ENCODE results near the gene FOXQ1.

Gene FOXQ1

DNA sequence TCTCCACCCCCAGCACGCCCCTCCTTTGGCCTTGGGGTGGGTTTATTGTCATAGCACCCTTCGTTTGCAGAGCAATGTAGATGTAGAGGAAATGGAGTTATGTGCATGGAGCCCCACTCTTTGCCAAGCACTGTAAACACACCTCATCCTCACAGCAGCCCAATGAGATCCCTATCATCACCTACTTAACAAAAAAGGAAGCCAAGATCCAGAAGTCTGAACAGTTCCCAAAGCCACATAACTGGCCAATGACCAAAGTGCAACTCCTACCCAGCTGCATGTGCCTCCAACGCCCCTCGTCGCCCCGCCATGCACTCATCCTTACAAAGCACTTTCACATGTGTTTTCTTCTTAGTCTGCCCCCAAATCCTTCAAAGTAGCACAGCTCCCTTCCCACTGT lies 21.8 kb upstream of the FOXQ1 start:
- no peak for DNase-seq (ENCODE audit: insufficient read length, low spot score)
- no peak for FAIRE-seq

DNA sequence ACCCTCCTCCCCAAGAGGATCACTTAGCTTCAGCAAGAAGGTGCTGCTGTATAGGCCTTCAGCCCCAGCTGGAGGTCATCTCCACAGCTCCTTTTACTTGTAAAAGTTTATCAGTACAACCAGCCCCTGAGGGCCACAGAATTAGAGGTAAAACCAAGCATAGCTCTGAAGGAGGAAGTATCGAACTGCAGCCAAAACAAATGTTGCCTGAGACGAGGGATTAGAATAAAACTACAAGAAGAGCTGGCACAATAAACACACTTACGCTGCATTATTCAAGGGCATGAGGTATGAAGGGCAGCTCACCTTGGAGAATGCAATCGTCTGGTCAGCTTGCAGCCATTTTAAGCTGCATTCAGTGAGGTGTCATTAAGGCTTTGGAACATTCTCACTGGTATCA lies 21.1 kb upstream of the FOXQ1 start:
- DNase-seq (ENCODE audit: insufficient read length, low spot score) (no peak), FAIRE-seq (no peak)

DNA sequence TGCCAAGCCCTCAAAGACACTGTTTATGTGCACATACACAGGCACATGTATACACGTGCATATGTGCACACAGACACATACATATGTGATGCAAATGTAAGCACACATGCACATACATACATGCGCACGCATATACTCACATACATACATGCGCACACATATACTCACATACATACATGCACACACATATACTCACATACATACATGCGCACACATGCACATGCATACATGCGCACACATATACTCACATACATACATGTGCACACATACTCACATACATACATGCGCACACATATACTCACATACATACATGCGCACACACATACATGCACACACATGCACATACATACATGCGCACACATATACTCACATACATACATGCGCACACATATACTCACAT lies 20.5 kb upstream of the FOXQ1 start:
- FAIRE-seq = peak; percentile 52
- DNase-seq (ENCODE audit: insufficient read length, low spot score) = no peak

DNA sequence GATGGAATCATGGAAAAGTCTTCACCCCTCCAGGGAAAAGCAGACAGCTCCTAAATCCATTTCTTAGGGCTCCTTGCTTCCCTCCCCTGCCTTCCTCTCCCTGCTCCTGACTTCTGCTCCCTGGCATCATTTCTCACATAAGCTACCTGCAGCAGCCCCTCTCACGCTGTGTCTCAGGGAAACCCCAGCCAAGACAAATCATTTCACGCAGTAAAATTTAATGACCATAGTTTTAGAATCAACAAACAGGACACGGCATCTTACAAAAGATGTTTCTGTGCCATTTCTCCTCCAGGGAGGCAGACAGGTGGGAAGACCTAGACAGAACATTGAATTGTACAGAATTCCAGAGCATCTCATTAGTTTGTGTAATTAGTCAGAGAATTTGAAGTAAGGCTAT lies 16.5 kb upstream of the FOXQ1 start:
- DNase-seq (ENCODE audit: insufficient read length, low spot score) (no peak), FAIRE-seq (no peak)

DNA sequence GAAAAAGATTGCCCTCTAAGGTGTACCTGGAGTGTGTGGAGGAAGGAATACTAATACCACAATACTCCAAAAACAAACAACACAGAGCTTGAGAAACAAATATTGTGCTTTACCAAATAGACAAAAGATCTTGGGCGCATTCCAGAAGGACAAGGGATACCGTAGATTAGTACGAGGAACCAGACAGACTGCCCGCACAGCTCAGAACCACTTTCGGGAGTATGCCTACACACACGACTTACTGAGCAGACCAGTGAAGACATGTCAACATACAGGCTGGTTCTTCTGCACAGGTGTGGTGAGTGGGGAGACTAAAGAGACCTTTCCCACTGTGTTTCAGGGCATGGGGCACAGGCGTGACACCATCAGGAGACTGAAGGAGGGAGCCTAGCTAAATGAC lies 15.8 kb upstream of the FOXQ1 start:
- DNase-seq (ENCODE audit: insufficient read length, low spot score) (no peak), FAIRE-seq (no peak)

DNA sequence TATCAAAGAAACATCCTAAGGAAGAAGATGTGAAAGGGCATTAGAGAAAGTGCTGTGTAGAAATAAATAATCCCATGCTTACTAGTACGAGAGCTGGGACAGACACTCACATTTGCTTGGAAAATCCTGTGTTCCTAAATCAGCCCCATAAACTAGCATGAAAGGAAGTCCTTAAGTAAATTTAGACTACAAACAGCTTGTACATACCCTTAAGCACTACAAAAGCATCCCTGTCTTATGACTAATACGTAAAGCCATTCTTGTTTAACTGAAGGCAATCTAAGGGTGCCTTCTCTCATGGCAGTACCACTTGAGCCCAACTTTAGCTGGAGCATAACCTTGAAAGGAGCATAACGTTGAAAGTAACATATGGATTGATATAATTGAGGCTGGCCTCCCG lies 15.4 kb upstream of the FOXQ1 start:
- FAIRE-seq = no peak
- no peak for DNase-seq (ENCODE audit: insufficient read length, low spot score)

DNA sequence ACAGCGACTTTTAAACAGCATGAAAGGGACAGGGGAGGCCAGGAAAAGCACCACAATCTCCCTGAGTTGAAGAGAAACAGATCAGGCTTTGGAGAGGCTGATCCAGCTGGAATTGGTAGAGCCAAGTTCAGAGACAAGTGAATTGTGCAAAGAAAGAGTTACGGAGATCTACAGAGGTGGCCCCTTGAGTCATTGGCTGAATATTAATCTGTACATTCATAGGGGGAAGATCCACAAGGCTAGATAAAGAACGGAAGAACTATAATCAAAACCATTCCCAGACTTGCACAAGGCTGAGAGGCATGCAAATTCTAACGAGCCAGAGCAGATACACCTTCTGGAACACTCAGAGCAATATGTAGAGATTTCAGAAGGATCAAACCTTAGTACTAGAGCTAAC lies 14.2 kb upstream of the FOXQ1 start:
- FAIRE-seq (no peak), DNase-seq (ENCODE audit: insufficient read length, low spot score) (no peak)

DNA sequence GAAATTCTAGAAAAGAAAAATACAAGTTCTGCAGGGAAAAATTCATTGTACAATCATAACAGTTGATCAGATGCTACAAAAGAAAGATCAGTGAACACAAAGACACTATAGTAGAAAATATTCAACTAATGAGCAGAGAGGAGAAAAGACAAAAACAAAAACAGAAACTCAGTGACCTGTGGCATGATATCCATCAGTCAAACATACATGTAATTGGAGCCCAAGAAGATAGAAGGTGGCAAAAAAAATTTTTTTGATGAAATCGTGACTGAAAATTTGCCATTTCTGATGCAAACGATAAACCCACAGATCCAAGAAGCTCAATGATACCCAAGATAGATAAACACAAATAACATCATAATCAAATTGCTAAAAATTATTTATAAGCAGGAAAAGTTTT lies 13.1 kb upstream of the FOXQ1 start:
- no peak for DNase-seq (ENCODE audit: insufficient read length, low spot score)
- FAIRE-seq = no peak

DNA sequence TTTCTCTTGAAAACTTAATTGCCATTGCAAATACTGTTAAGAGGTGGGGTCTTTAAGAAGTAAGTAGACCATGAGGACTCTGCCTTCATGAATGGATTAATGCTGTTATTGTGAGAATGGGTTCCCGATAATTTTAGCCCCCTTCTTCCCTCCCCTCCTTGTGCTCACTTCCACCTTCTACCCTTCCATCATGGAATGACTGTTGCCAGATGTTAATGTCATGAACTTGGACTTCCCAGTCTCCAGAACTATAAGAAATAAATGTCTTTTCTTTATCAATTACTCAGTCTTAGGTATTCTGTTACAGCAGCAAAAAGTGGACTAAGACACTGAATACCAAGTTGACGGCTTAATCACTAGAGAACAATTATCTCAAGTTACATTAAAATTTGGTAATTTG lies 5.8 kb upstream of the FOXQ1 start:
- FAIRE-seq (no peak), DNase-seq (ENCODE audit: insufficient read length, low spot score) (no peak)

DNA sequence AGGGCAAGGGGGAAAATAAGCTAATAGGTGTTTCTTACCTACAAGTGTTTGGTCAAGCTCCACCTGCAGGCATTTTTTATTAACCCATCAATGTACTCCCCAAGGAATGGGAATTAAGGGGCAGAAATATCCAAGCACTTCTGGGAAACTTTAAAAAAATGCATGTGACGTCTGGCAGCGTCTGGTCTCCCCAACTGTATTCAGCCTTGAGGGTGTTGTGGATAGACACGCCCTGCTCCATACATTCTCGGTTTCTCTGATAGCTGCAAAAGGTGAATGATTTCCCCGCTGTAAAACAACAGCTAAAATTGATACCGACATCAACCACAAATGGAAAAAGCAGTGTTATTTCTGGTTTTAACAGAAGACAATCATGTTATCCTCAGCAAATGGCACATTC lies 2.5 kb upstream of the FOXQ1 start:
- FAIRE-seq = no peak
- no peak for DNase-seq (ENCODE audit: insufficient read length, low spot score)

DNA sequence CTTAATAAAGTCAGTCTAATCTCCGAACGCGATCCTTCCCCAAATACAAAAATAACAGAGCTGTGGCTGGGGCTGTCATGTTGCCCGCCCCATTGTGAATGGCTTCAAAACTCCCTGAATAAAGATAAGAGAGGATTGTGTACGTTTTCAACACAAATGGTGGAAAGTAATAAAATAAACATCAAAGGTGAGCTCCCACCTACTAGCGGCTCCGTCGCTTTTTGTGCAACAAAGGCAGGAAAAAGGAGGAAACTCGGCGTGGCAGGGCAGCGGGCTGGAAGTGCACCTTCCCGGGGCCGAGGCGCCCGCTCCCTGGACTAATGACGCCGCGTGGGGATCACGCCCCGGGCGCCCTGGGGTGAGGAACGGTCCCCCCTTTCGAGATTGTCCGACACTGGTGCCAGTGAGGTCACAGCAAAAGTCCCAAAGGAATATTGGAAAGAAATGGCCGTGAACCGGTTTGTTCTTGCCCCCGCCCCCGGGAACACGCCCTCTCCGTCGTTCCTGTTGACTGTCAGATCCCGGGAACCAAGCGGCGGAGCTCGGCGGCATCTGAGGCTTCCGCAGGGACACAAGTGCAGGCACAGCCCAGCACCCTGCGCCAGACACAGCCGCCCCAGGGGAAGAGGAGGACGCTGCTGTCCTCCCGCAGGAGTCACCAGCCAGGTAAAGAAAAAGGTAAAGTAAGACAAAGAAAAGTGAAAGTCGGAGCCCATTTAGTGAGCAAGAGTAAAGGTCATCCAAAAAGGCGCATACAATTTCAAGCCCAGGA lies 1.1 kb upstream of the FOXQ1 start:
- DNase-seq (ENCODE audit: insufficient read length, low spot score) = no peak
- FAIRE-seq = no peak

DNA sequence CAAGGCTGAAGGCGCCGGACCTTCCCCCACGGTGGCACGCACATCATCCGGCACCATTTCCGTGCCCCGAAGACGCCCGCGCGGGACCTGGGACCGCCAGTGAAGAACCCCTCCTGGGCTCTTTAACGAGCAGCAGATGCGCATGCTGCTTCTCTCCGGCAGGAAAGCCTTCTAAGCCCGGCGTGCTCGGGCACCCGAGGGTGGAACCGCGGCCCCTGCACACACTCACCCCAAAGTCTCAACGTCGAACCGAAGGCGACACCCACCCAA lies 240 bp downstream of the FOXQ1 start:
- DNase-seq (ENCODE audit: insufficient read length, low spot score) (no peak), FAIRE-seq (no peak)

DNA sequence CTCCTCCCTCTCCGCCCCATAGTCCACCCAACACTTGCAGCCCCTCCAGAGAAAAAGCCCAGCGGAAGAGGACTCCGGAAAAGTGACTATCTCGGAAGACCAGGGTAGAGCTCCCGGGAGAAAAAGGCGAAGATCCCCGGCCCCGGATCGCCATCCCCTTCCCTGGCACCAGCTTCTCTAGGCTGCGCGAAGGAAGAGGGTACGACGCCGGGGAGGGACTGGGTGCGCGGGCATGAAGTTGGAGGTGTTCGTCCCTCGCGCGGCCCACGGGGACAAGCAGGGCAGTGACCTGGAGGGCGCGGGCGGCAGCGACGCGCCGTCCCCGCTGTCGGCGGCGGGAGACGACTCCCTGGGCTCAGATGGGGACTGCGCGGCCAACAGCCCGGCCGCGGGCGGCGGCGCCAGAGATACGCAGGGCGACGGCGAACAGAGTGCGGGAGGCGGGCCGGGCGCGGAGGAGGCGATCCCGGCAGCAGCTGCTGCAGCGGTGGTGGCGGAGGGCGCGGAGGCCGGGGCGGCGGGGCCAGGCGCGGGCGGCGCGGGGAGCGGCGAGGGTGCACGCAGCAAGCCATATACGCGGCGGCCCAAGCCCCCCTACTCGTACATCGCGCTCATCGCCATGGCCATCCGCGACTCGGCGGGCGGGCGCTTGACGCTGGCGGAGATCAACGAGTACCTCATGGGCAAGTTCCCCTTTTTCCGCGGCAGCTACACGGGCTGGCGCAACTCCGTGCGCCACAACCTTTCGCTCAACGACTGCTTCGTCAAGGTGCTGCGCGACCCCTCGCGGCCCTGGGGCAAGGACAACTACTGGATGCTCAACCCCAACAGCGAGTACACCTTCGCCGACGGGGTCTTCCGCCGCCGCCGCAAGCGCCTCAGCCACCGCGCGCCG lies 822 bp downstream of the FOXQ1 start:
- DNase-seq (ENCODE audit: insufficient read length, low spot score) (no peak), FAIRE-seq (no peak)

DNA sequence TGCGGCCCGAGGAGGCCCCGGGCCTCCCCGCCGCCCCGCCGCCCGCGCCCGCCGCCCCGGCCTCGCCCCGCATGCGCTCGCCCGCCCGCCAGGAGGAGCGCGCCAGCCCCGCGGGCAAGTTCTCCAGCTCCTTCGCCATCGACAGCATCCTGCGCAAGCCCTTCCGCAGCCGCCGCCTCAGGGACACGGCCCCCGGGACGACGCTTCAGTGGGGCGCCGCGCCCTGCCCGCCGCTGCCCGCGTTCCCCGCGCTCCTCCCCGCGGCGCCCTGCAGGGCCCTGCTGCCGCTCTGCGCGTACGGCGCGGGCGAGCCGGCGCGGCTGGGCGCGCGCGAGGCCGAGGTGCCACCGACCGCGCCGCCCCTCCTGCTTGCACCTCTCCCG lies 1.5 kb downstream of the FOXQ1 start:
- DNase-seq (ENCODE audit: insufficient read length, low spot score) (no peak), FAIRE-seq (no peak)

DNA sequence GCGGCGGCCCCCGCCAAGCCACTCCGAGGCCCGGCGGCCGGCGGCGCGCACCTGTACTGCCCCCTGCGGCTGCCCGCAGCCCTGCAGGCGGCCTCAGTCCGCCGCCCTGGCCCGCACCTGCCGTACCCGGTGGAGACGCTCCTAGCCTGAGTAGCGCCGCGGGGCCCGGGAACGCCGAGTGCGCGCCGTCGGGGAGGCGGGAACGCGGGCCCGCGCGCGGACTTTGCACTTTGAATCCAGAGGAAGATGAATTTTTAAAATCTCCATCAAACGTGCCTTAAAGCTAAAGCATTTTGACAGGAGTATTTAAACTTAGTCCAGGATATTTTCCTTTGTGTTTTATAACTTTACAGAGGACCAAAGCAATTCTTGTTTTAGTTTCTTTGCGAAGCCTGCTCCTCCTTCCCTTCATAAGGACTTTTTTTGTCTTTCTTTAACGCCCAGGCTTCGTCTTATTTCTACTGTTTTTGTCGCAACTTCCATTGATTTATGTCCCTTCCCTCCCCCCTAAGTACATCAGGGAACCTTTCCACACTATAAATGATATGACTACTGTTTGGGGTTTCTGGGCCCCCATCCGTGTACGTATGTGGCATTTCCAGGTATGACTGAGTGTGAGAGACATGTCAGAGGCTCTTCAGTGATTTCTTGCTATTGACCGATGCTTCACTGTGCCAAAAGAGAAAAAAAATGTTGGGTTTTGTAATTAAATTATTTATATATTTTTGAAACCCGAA lies 2.0 kb downstream of the FOXQ1 start:
- DNase-seq (ENCODE audit: insufficient read length, low spot score) (no peak), FAIRE-seq (no peak)

DNA sequence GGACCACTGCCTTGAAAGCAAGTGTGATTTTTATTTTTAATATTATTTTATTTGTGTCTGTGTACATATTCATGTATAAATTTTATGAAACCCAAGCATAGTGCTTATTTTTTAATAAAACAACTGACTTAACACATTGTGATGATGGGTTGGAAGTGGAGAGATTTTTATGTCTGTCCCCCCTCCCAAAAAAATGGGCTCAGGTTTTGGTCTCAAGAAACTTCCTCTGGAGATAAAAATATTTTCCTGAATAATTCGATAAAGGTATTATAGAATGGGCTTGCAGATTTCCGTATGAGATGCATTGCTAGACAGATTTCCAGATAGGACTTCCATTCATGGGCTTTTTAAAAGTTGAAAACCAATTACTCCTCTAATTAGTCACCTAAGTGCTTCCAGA lies 2.7 kb downstream of the FOXQ1 start:
- FAIRE-seq = no peak
- no peak for DNase-seq (ENCODE audit: insufficient read length, low spot score)

DNA sequence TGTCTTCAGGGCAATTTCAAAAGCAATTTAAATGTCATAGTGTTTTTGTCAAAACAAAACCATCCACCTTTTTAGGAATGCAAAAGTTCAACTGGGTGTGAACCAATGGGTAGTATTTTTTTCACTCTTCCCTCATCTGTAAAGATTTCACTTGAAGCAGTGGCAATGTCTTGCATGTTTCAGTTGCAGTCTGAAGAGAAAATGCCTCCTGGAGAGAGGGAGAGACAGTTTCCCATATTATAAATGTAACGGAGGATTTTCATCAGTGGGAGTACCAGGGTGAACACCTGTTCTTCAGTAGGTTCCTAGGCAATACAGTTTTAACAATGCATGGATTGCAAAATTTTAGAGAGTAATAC lies 3.3 kb downstream of the FOXQ1 start:
- FAIRE-seq (no peak), DNase-seq (ENCODE audit: insufficient read length, low spot score) (no peak)

DNA sequence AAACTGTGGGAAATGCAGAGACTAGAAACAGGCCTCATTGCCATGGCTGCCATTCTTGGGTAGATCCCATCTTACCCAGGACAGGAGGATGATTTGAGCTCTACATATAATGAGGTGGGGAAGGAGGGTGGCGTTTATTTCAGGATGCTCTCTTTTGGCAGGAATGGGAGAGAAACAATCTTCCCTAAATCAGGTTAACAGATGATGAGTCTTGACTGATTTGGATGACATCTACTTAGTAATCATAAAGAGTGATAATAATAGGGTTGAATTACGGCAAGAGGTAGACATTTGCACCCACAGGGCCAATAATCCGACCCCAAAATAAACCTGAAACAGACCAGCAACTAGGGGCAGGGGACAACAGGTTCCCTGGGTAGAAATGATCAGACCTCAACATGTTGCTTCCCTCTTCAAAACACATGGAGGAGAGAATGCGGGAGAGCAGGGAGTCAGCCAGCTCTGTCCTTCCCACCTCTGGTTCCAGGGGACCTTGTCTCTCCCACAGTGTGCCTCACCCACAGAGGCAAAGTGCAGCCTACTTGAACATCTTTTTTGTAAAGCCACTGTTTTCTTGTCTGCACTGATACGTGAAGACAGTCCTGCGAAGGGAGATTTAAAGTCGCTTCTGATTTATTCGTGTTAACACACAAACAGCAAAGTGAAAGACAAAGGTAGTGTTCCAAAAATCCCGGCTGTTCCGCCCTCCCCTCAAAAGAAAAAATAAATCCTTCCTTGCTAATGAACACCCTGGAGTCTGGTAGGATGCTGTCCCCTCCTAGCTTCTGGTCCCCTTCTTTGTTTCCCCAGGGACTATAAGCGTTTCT lies 3.9 kb downstream of the FOXQ1 start:
- no peak for FAIRE-seq

DNA sequence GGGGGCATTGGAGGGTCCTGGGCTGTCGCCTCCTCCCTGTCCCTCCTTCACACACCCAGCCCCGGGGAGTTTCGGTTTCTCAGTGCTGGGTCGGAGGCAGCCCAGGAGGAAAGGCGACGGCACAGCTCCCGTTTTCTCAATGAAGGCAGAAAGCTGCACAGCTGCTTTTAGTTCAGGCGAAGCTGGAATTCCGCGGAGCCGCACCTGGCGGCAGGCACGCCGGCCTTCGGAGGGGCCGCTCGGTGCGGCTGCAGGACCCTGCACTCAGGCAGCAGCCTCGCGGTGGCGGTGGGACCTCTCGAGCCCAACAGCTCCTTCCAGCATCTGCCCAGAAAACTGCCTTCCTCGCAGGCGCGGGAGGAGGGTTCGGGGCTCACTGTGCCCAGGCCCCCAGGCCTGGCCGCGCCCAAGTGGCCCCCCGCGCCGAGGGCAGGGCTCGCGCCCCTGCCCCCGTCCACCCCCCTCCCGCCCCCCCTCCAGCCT lies 4.6 kb downstream of the FOXQ1 start:
- DNase-seq (ENCODE audit: insufficient read length, low spot score) (no peak), FAIRE-seq (no peak)

More for the DNA sequence above, 3.9 kb downstream of the FOXQ1 start:
- DNase-seq (ENCODE audit: insufficient read length, low spot score) = no peak

DNA sequence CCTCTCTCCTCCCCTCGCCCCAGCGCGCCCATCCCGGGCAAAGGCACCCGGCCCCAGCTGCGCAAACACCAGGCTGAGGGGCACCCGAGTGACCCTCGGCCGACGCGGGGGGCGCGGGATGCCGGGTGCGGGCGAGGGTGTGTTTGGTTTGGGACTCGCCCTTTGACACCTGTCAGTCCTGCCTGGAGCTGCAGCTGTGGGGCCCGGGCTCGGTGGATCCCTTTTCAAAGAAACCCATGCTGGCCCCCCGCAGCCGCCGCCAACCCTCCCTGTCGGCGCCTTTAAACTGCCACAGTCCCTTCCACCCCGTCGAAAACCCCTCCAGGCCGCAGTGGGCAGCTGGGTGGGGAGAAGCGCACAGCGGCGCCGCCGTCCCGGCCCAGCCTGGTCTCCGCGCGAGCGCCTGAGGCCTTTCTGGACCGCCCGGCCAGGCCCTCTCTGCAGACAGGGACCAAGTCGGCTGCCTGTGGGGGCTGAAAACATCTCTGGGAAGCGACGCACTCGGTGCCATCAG lies 5.5 kb downstream of the FOXQ1 start:
- FAIRE-seq (no peak), DNase-seq (ENCODE audit: insufficient read length, low spot score) (no peak)

DNA sequence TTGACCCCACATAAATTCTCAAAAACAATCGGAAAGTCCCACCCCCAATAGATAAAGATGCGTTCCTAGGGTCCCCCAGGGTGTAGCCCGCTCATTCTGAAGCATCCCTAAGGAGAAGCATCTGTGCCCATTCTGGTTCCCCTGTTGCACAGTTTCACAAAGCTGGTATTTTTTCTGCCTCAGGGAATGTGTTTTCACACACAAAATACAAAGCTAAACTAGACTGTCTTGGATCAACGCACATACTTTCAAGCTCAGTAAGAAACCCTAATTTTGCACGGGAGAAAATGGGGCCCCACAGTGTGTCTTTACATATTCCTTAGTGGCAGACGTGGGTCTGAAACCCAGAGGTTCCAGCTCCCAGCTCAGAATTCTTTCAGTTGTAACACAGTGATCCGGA lies 6.1 kb downstream of the FOXQ1 start:
- FAIRE-seq (no peak), DNase-seq (ENCODE audit: insufficient read length, low spot score) (no peak)
